Effector memory CD4-positive, alpha-beta T cell (primary cell): Measurements from ENCODE around the gene POLE2.
A peak's percentile ranks its signal among the peaks of the same experiment; 100 is the strongest.
"Not testable (repeated sequence)": the region's sequence is repeated elsewhere in the genome, so short reads cannot be mapped to it uniquely, and the experiment has no call there.

ENCODE experiments used
- DNase-seq, 3 donors: peaks; one replicate each; pipeline ENCODE4 v3.0.0-alpha.2; 2020
- H3K27ac ChIP-seq: 2 replicates; pipeline ENCODE4 v1.7.0; 2013; ENCODE audit warnings: mild to moderate bottlenecking, low read length, moderate library complexity; ENCODE audit not compliant: insufficient read depth, poor library complexity, severe bottlenecking
- H3K27me3 ChIP-seq: replicated peaks from 2 replicates; pipeline ENCODE4 v1.7.0; 2013; ENCODE audit warnings: mild to moderate bottlenecking, low read length; ENCODE audit not compliant: insufficient read depth, control insufficient read depth, poor library complexity, severe bottlenecking
- H3K36me3 ChIP-seq: 2 replicates; pipeline ENCODE4 v1.7.0; 2013; ENCODE audit warnings: mild to moderate bottlenecking, low read length, moderate library complexity; ENCODE audit not compliant: control insufficient read depth, insufficient read depth
- H3K4me1 ChIP-seq: 2 replicates; pipeline ENCODE4 v1.7.0; 2013; ENCODE audit warnings: low read length, mild to moderate bottlenecking; ENCODE audit not compliant: control insufficient read depth, insufficient read depth, poor library complexity, severe bottlenecking
- H3K4me3 ChIP-seq: 2 replicates; pipeline ENCODE4 v1.7.0; 2013; ENCODE audit warnings: low read length, low read depth, mild to moderate bottlenecking; ENCODE audit not compliant: insufficient read depth, poor library complexity, severe bottlenecking
- H3K9me3 ChIP-seq: 2 replicates; pipeline ENCODE4 v1.7.0; 2013; ENCODE audit warnings: mild to moderate bottlenecking, low read length, moderate library complexity; ENCODE audit not compliant: control insufficient read depth

Gene POLE2

DNA sequence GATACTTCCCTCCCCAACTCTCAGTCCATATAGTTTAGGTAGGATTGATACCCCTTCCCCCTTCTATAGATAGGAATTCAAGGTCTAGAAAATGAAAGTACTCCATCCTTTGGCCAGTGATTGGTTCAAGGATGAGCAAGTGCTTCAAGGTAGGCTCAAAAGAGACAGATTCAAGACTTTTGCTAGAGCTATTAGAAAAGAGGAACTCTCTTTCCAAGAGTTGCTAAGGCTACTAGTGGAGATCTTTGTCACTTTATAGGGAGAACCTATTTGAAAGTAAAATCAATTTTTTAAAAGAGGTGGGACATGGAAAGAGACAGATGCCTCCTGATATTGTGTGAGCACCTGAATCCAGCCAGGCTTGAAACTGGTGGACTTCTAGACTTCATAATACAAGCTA is 17.5 kb downstream of the POLE2 start:
- no peak overlapping the region for H3K4me3 ChIP-seq
- H3K27ac ChIP-seq = no peak overlapping the region
- no peaks in the 10 kb centered on the region for H3K36me3 ChIP-seq
- no peaks in the 10 kb centered on the region for H3K4me1 ChIP-seq
- H3K9me3 ChIP-seq = no peaks in the 10 kb centered on the region
- H3K27me3 ChIP-seq = no peaks in the 10 kb centered on the region
- DNase-seq = no peak

DNA sequence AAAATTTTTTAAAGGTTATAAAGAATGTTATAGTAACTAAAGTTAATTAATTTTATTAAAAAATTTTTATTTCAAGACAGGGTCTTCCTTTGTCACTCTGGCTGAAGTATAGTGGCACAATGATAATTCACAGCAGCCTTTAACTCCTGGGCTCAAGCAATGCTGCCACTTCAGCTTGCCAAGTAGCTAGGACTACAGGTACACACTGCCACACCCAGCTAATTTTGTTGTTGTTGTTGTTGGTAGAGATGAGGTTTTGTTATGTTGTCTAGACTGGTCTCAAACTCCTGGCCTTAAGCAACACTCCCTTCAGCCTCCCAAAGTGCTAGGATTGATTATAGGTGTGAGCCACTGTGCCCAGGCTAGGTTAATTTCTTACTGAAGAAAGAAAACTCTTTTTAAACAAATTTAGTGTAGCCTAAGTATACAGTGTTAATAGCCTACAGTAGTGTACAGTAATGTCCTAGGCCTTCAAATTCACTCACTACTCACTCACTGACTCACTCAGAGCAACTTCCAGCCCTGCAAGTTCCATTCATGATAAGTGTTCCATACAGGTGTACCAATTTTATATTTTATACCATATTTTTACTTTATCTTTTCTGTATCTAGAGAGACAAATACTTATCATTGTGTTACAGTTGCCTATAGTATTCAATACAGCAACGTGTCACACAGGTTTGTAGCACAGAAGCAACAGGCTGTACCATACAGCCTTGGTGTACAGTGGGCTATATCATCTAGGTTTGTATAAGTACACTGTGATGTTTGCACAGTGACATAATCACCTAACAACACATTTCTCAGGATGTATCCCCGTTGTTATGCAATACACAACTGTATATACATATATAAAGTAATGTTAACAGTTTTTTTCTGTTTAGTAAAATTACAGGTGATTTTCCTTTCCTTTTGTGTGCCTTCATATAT is 28.2 kb downstream of the POLE2 start:
- Histone ChIP-seq H3K9me3 (no peaks in the 10 kb centered on the region), H3K27ac (no peak overlapping the region), H3K4me1 (no peaks in the 10 kb centered on the region), H3K4me3 (no peak overlapping the region), H3K27me3 (no peaks in the 10 kb centered on the region), H3K36me3 (no peaks in the 10 kb centered on the region)
- no peak for DNase-seq

DNA sequence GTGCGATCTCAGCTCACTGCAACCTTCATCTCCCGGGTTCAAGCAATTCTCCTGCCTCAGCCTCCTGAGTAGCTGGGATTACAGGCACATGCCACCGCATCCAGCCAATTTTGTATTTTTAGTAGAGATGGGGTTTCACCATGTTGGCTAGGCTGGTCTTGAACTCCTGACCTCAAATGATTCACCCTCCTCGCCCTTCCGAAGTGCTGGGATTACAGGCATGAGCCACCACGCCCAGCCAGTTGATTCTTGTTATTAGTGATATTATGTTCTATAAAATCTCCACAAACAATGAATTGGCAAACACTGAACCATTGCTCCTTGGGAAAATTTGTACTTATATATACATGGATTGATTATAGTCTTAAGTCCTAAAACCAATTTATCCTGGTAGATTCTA is 30.5 kb downstream of the POLE2 start:
- not testable (repeated sequence) for DNase-seq, H3K4me1 ChIP-seq, H3K4me3 ChIP-seq, H3K36me3 ChIP-seq, H3K27me3 ChIP-seq, H3K27ac ChIP-seq, H3K9me3 ChIP-seq

DNA sequence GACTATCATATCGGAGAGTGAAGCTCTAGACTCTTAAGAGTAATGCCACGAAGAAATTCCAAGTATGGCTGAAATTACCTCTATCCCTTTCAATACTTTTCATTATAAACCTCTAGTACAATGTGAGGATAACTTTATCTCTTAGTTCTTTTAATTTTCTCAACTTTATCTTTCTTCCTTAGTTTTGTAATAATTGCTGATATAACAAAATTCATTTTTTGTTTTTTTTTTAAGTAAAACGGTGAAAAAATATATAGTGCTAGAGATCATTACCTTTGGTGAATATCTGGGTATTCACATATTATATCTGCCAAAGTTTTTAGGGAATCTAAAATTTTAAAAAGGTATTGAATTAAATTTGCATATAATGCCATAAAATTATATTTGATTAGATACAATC is 33.5 kb downstream of the POLE2 start:
- Histone ChIP-seq H3K9me3 (no peaks in the 10 kb centered on the region), H3K27me3 (no peaks in the 10 kb centered on the region)
- no peak for DNase-seq

DNA sequence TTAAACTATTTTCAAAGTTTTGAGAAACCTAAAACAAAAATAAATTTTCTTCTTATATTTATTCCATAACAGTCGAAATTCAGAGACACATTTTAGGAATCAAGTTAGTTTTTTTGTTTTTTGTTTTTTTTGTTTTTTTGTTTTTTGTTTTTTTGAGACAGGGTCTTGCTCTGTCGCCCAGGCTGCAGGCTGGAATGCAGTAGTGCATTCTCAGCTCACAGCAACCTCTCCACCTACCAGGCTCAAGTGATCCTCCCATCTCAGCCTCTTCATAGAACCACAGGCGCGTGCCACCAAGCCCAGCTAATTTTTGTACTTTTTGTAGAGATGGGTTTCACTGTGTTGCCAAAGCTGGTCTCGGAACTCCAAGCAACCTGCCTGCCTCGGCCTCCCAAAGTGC is 34.5 kb downstream of the POLE2 start:
- Histone ChIP-seq H3K36me3 (no peaks in the 10 kb centered on the region), H3K4me1 (no peaks in the 10 kb centered on the region), H3K4me3 (no peak overlapping the region), H3K27me3 (no peaks in the 10 kb centered on the region), H3K27ac (no peak overlapping the region), H3K9me3 (no peaks in the 10 kb centered on the region)
- no peak for DNase-seq

More for the DNA sequence above, 33.5 kb downstream of the POLE2 start:
- Histone ChIP-seq H3K4me1 (no peaks in the 10 kb centered on the region), H3K4me3 (no peak overlapping the region), H3K36me3 (no peaks in the 10 kb centered on the region), H3K27ac (no peak overlapping the region)

DNA sequence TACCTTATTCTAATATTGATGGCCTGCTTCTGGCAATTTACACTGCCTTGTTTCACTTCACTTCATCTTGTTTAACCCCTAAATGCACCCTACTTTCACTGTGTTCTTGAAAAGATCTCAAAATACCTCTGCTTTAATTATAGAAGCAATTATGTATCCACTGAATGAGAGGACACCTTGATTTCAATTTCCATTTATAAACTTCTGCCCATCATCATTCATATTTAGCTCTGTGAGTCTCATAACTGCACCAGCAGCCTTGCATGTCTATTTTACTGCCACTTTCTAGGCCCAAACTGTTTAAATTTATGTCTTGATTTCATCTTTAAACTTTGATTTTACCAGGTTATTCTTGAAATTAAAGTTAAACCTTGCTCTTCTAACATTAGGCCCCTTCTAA is 45.9 kb downstream of the POLE2 start:
- Histone ChIP-seq H3K36me3 (no peaks in the 10 kb centered on the region), H3K4me3 (no peak overlapping the region), H3K27me3 (no peaks in the 10 kb centered on the region), H3K27ac (no peak overlapping the region), H3K9me3 (no peaks in the 10 kb centered on the region), H3K4me1 (no peaks in the 10 kb centered on the region)
- DNase-seq = no peak

DNA sequence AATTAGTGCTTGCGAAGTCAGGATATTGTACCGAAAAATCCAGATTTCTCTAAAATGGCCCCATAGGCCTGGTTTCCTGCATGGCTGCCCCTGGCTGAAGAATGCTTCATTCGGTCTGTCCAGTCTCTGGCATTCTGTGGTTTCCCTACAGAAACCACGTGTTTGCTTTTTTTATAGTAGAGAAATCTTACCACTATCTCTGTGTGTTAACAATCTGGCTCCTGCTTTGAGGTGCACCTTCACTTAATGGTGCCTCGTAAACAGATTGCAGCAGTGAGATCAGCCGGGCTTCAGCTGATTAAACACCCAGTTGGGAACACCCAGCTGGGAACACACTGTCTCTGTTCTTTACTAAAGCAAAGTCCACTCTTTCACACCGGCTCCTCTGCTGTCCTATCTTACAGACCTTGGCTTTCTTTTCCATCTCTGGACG is 46.3 kb downstream of the POLE2 start:
- H3K9me3 ChIP-seq = no peaks in the 10 kb centered on the region
- H3K36me3 ChIP-seq = no peaks in the 10 kb centered on the region
- H3K4me3 ChIP-seq = no peak overlapping the region
- H3K27me3 ChIP-seq = no peaks in the 10 kb centered on the region
- DNase-seq = no peak
- peaks cover 4% of the 10 kb centered on the region for H3K4me1 ChIP-seq
- no peak overlapping the region for H3K27ac ChIP-seq

DNA sequence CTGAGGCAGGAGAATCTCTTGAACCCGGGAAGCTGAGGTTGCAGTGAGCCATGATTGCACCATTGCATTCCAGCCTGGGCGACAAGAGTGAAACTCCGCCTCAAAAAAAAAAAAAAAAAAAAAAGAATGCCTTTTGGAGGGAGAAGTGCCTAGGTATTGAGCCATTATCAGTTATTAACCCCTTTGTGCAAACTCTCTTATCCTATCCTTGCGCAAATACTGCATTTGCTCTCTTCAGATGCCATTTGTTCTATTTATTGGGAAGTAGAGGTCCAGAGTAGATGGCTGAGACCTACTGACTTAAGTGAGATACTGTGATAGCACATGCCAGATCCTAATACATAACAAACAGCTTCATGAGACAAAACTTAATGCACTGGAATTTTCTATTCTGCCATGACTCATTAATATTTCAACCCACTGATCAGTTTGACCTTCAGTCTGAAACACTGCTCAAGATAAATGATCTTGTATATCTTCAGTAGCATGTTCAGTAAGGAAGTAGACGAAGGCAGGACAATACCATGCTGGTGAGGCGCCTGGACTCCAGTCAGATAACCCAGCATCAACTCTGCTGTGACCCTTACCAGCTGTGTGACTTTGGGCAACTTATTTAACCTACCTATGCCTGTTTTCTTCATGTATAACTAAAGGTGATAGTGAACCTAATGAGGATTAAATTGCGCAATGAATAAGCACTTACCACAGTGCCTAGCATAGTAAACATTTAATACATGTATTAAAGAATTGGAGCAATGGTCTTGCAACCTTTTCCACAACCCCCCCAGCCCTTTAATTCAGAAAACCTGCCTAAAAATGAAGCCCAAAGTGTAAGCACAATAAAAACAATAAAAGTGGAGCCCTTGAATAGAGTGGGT is 47.2 kb downstream of the POLE2 start:
- peaks cover 10% of the 10 kb centered on the region for H3K4me1 ChIP-seq
- DNase-seq = no peak
- H3K27me3 ChIP-seq = no peaks in the 10 kb centered on the region
- peak overlapping the region; percentile 2 for H3K27ac ChIP-seq
- no peaks in the 10 kb centered on the region for H3K36me3 ChIP-seq
- no peak overlapping the region for H3K4me3 ChIP-seq
- H3K9me3 ChIP-seq = no peaks in the 10 kb centered on the region

DNA sequence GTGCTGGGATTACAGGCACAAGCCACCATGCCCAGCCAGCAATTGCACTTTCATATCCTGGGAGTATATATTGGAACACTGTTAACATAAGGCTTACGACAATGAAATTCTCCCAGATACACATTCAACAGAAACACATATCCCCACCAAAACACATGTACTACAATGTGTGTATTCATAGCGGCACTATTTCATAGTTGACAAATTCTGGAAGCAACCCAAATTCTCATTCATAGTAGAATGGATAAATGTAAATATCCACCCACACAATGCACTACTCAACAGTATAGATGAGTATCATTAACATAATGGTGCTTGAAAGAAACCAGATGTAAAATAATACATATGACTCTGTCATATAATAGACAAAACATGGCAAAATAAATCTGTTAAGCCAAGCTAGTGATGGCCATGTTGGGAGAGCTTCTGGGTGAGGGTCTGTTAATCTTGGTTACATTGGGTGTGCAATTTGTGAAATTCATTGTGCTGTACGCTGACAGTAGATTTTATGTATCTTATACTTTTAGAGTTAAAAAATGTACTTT is 50.4 kb downstream of the POLE2 start:
- Histone ChIP-seq H3K27me3 (no peaks in the 10 kb centered on the region), H3K9me3 (no peaks in the 10 kb centered on the region), H3K4me1 (peaks cover 13% of the 10 kb centered on the region), H3K27ac (no peak overlapping the region), H3K36me3 (no peaks in the 10 kb centered on the region), H3K4me3 (no peak overlapping the region)
- no peak for DNase-seq

DNA sequence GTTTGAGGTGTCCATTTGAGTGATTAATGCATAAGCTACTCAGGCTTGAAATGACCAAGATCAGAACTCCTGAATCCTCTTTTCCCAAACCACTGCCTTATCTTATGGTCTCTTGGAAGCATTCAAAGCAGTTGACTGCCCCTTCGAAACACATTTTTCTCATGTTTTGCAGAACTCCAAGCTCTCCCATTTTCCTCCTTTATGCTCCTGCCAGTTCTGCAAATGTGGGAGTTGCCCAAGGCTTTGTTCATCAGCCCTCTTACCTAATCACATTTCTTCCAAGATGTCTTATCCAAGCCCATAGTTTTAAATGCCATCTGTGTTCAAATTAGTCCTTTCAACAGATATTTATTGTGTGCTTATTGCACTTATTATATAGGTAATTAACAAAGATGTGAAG is 51.1 kb downstream of the POLE2 start:
- Histone ChIP-seq H3K27me3 (no peaks in the 10 kb centered on the region), H3K36me3 (no peaks in the 10 kb centered on the region), H3K4me3 (no peak overlapping the region), H3K27ac (peak overlapping the region; percentile 99), H3K4me1 (peaks cover 13% of the 10 kb centered on the region), H3K9me3 (no peaks in the 10 kb centered on the region)
- DNase-seq = no peak
